ENCODE measurements around the gene ACAA1. TPM values are rescaled to one million over a fixed set of nuclear protein-coding genes. Genes with fewer than 3 reads are reported as not detected.

The ACAA1 gene
- total and polyA plus RNA-seq, 10 of the 15 experiments (the other 5 are each of a cell fraction or from before 2014, with no cell fraction given), result 5.7 to 85.4 (median 60.6) TPM

- Histone ChIP-seq H3K9me3 (replicated peaks; ENCODE audit: control insufficient read depth, insufficient read depth, low read length) (no peaks in the 10 kb centered on the region; the same call in 2 of the 3 replicates), H3K4me2 (ENCODE audit: control insufficient read depth, insufficient read depth) (0 out of 2 replicates have a peak overlapping the region, but pooled peaks have one; percentile 30), H3K27me3 (replicated peaks in 1 of 2; ENCODE audit: control insufficient read depth in 2 of 2, insufficient read depth in 2 of 2, low read length in 1 of 2) (no peaks in the 10 kb centered on the region), H3K36me3 (ENCODE audit: control insufficient read depth in 2 of 2, insufficient read depth in 2 of 2, low read length in 1 of 2) (peaks cover 4 to 32% of the 10 kb centered on the region in 2 experiments), H3K79me2 (ENCODE audit: control insufficient read depth, insufficient read depth, low read length) (peaks cover 33% of the 10 kb centered on the region), H3K4me3 (no peak overlapping the region), H2AFZ (ENCODE audit: control insufficient read depth, low read depth, low read length) (no peak overlapping the region), H3K4me1 (ENCODE audit: control insufficient read depth, insufficient read depth, low read length) (peaks cover 26% of the 10 kb centered on the region), H3K27ac (ENCODE audit: control insufficient read depth, insufficient read depth) (no peak overlapping the region), H4K20me1 (ENCODE audit: control insufficient read depth, insufficient read depth) (peaks cover 5% of the 10 kb centered on the region), H3K9ac (ENCODE audit: control insufficient read depth, insufficient read depth, low read length) (no peak overlapping the region)
- no peak for FAIRE-seq
- BruUV-seq (replicated peaks), result no TSS peak
- no peak for ATAC-seq
- no peak for DNase-seq (ENCODE audit: low read depth, low spot score)
- in situ Hi-C loops (cut with MboI), result no loop called here
- ChIA-PET RAD21 (ENCODE audit: unreplicated experiment) (interaction anchor here (0.7 to 1.1 kb wide), 2 partner anchors 148 to 165 kb away, joined by 3 to 4 read pairs; partner anchors contain the start of gene SLC22A14), CTCF (interaction anchor here (0.6 to 6.0 kb wide), 12 partner anchors 9 to 214 kb away, joined by 3 to 54 read pairs (median 3); partner anchors contain the start of genes OXSR1 and XYLB), SMC1A (ENCODE audit: uncharacterized antibody, unreplicated experiment) (interaction anchor here (0.6 to 4.4 kb wide), 12 partner anchors 9 to 387 kb away, joined by 3 to 18 read pairs (median 4); partner anchors contain the start of gene OXSR1), POLR2A (no interaction called here)
- intact Hi-C loops (cut with micrococcal nuclease; ENCODE audit: unreplicated experiment), result no loop called here
- TF ChIP-seq PAX5 (IDR thresholded peaks at IDR 0.05; ENCODE audit: borderline replicate concordance, low read depth, low read length) (no peak), POLR2AphosphoS5 (IDR thresholded peaks at IDR 0.05; ENCODE audit: low read length) (no peak), ZNF207 (IDR thresholded peaks at IDR 0.05; ENCODE audit: borderline replicate concordance) (no peak), TARDBP (IDR thresholded peaks at IDR 0.05; ENCODE audit: borderline replicate concordance) (no peak), RCOR1 (conservative IDR thresholded peaks at IDR 0.05; ENCODE audit: low read depth, low read length) (no peak), SMARCA5 (IDR thresholded peaks at IDR 0.05) (no peak), IRF3 (IDR thresholded peaks at IDR 0.05) (no peak), SMAD1 (IDR thresholded peaks at IDR 0.05; ENCODE audit: low read depth, partially characterized antibody) (no peak), NR2C2 (IDR thresholded peaks at IDR 0.05; ENCODE audit: borderline replicate concordance, control insufficient read depth, insufficient read length, low read depth) (no peak), CREB1 (IDR thresholded peaks at IDR 0.05; ENCODE audit: low read depth) (no peak), SUPT20H (IDR thresholded peaks at IDR 0.05; ENCODE audit: borderline replicate concordance, control insufficient read depth, low read depth, low read length) (no peak), FOS (IDR thresholded peaks at IDR 0.05; ENCODE audit: borderline replicate concordance, extremely low read depth, insufficient read length) (no peak), MXI1 (IDR thresholded peaks at IDR 0.05; ENCODE audit: low read depth, low read length) (no peak), RFX5 (IDR thresholded peaks at IDR 0.05; ENCODE audit: low read depth, low read length) (no peak), EGR1 (IDR thresholded peaks at IDR 0.05; ENCODE audit: borderline replicate concordance in 1 of 2, low read depth in 2 of 2, low read length in 2 of 2) (no peak), PRDM15 (CRISPR knock-in tag; IDR thresholded peaks at IDR 0.05) (no peak), HDGF (IDR thresholded peaks at IDR 0.05) (no peak), CHD1 (IDR thresholded peaks at IDR 0.05; ENCODE audit: low read depth, low read length) (no peak), ASH2L (IDR thresholded peaks at IDR 0.05; ENCODE audit: borderline replicate concordance, low read depth) (no peak), BCL3 (IDR thresholded peaks at IDR 0.05; ENCODE audit: borderline replicate concordance, insufficient read depth, low read depth, low read length, poor library complexity, severe bottlenecking) (no peak)
- WGBS (ENCODE audit: insufficient coverage, insufficient replicate concordance, low lambda C conversion rate, missing lambda C conversion rate), result 93% methylated on average over 3 of the region's 3 CpGs
These were observed 3.7 kb downstream of the ACAA1 start for GRCh38 chr3:38133209-38133556.

Data from GM12878 (cell line).